ENCODE measurements around the gene GNG8. TPM values are rescaled to one million over a fixed set of nuclear protein-coding genes. Genes with fewer than 3 reads are reported as not detected.

Gene GNG8
- total and polyA plus RNA-seq, 9 of the 15 experiments (the other 6 are each of a cell fraction or from before 2014, with no cell fraction given) = 1.3 TPM; not detected in 8

GRCh38 chr19:46626446-46626845 lies 9.6 kb downstream of the GNG8 start:
- Histone ChIP-seq H3K4me3 (no peak overlapping the region), H3K9me1 (ENCODE audit: control insufficient read depth, insufficient read depth, low read length) (no peaks in the 10 kb centered on the region), H2AFZ (ENCODE audit: low read depth, low read length) (no peak overlapping the region), H3K9me3 (replicated peaks; ENCODE audit: control insufficient read depth, insufficient read depth, low read depth, low read length) (no peaks in the 10 kb centered on the region), H3K79me2 (ENCODE audit: control insufficient read depth, insufficient read depth, low read length) (no peaks in the 10 kb centered on the region), H3K27me3 (ENCODE audit: control insufficient read depth in 2 of 2, insufficient read depth in 2 of 2, low read length in 2 of 2) (no peaks in the 10 kb centered on the region), H3K4me1 (replicated peaks in 1 of 2; ENCODE audit: control insufficient read depth in 2 of 2, insufficient read depth in 2 of 2, low read length in 2 of 2) (peaks cover 51 to 77% of the 10 kb centered on the region in 2 experiments), H3K27ac (ENCODE audit: extremely low read depth, low read depth, low read length) (no peak overlapping the region), H3K9ac (ENCODE audit: insufficient read depth in 1 of 2, low read depth in 2 of 2, low read length in 2 of 2) (0 out of 4 replicates have a peak overlapping the region, but pooled peaks of 1 of the 2 experiments have one; percentile 7), H3K36me3 (ENCODE audit: control insufficient read depth, insufficient read depth, low read length) (no peaks in the 10 kb centered on the region), H4K20me1 (replicated peaks; ENCODE audit: control insufficient read depth, insufficient read depth, low read length) (no peaks in the 10 kb centered on the region), H3K4me2 (ENCODE audit: insufficient read depth, low read length) (no peak overlapping the region)
- in situ Hi-C loops (cut with MboI) = no loop called here
- no peak for FAIRE-seq
- intact Hi-C loops (cut with micrococcal nuclease) = no loop called here
- POLR2A ChIA-PET = interaction anchor here (0.9 kb wide), 1 partner anchor 19 kb away, joined by 3 read pairs; no protein-coding TSS in a partner anchor
- CTCF ChIA-PET (ENCODE audit: low intra/inter-chr PET ratio) = no interaction called here
- no peak for ATAC-seq
- no TSS peak for BruUV-seq (replicated peaks)
- WGBS (ENCODE audit: insufficient coverage, low coverage, missing lambda C conversion rate) = 83% methylated on average over 14 of the region's 14 CpGs
- DNase-seq (ENCODE audit: extremely low read depth in 1 of 4, low spot score in 3 of 4) = no peak
- TF ChIP-seq ZNF740 (CRISPR knock-in tag; IDR thresholded peaks at IDR 0.05) (0 out of 2 replicates have a peak, but pooled peaks have one; percentile 21), ZNF740 (tag; IDR thresholded peaks at IDR 0.05) (no peak), RBM25 (IDR thresholded peaks at IDR 0.05; ENCODE audit: low read depth, low read length, severe bottlenecking) (no peak), ZNF583 (CRISPR knock-in tag; IDR thresholded peaks at IDR 0.05) (no peak)

DNA sequence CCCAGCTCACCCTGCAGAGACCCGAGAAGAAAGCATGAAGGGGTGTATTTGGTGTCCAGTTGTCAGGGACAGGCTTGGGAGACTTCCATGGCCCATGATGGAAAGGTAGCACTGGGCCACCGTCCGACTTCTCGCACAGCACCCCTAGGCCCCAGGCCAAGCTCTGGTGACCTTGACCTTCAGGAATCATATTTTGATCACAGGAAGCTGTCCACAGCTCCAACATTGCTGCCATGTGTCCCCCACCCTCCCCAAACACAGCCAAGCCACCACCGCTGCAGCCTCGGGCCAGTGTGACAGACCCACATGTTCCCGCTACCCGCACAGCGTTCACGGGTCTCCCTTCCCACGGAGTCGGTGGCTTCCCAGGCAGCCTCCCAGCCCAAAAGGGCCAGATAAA lies 10.3 kb downstream of the GNG8 start:
- no peaks in the 10 kb centered on the region for H3K79me2 ChIP-seq (ENCODE audit: control insufficient read depth, insufficient read depth, low read length)
- H4K20me1 ChIP-seq (replicated peaks; ENCODE audit: control insufficient read depth, insufficient read depth, low read length) = no peaks in the 10 kb centered on the region
- no TSS peak for BruUV-seq (replicated peaks)
- H3K9ac ChIP-seq (ENCODE audit: insufficient read depth in 1 of 2, low read depth in 2 of 2, low read length in 2 of 2) = peak overlapping the region in 1 of 2 experiments; percentile 70; a peak in 2 of 4 replicates
- peak overlapping the region; percentile 35; the same call in 2 of the 3 replicates for H3K27ac ChIP-seq (ENCODE audit: extremely low read depth, low read depth, low read length)
- H3K36me3 ChIP-seq (ENCODE audit: control insufficient read depth, insufficient read depth, low read length) = no peaks in the 10 kb centered on the region
- ChIA-PET POLR2A (interaction anchor here (0.6 to 0.7 kb wide), 2 partner anchors 72 to 90 kb away, joined by 3 read pairs; no protein-coding TSS in a partner anchor), CTCF (ENCODE audit: low intra/inter-chr PET ratio) (no interaction called here)
- intact Hi-C loops (cut with micrococcal nuclease) = no loop called here
- no peaks in the 10 kb centered on the region for H3K9me3 ChIP-seq (replicated peaks; ENCODE audit: control insufficient read depth, insufficient read depth, low read depth, low read length)
- H3K4me1 ChIP-seq (replicated peaks in 1 of 2; ENCODE audit: control insufficient read depth in 2 of 2, insufficient read depth in 2 of 2, low read length in 2 of 2) = peaks cover 49 to 77% of the 10 kb centered on the region in 2 experiments
- no peak overlapping the region for H3K4me2 ChIP-seq (ENCODE audit: insufficient read depth, low read length)
- DNase-seq (ENCODE audit: extremely low read depth in 1 of 4, low spot score in 3 of 4) = no peak
- no peak overlapping the region for H3K4me3 ChIP-seq
- in situ Hi-C loops (cut with MboI) = no loop called here
- no peaks in the 10 kb centered on the region for H3K9me1 ChIP-seq (ENCODE audit: control insufficient read depth, insufficient read depth, low read length)
- FAIRE-seq = no peak
- 72% methylated on average over 12 of the region's 12 CpGs for WGBS (ENCODE audit: insufficient coverage, low coverage, missing lambda C conversion rate)
- H2AFZ ChIP-seq (ENCODE audit: low read depth, low read length) = peak overlapping the region; percentile 95
- no peak for ATAC-seq
- H3K27me3 ChIP-seq (ENCODE audit: control insufficient read depth in 2 of 2, insufficient read depth in 2 of 2, low read length in 2 of 2) = no peaks in the 10 kb centered on the region
- TF ChIP-seq ZBTB33 (CRISPR knock-in tag; IDR thresholded peaks at IDR 0.05) = peak; percentile 72; the same call in 1 of the 2 replicates
- TF ChIP-seq, protein P1, sequence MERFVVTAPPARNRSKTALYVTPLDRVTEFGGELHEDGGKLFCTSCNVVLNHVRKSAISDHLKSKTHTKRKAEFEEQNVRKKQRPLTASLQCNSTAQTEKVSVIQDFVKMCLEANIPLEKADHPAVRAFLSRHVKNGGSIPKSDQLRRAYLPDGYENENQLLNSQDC (CRISPR knock-in tag; IDR thresholded peaks at IDR 0.05) = no peak
- TF ChIP-seq GABPB2 (CRISPR knock-in tag; conservative IDR thresholded peaks at IDR 0.05) = no peak
- no peak for TF ChIP-seq FOS (IDR thresholded peaks at IDR 0.05; ENCODE audit: extremely low read depth, insufficient read length)
- TF ChIP-seq ZNF76 (CRISPR knock-in tag; IDR thresholded peaks at IDR 0.05; ENCODE audit: borderline replicate concordance) = no peak
- no peak for TF ChIP-seq ZBTB43 (CRISPR knock-in tag; IDR thresholded peaks at IDR 0.05)

Data from K562 (cell line).